Measurements from ENCODE around the gene SLX1A.
"Not testable (repeated sequence)": the region's sequence is repeated elsewhere in the genome, so short reads cannot be mapped to it uniquely, and the experiment has no call there.

SLX1A gene

GRCh38 chr16:30193615-30194014 is at the start of gene SLX1A, which contains the start of gene BOLA2B:
SLX1A (plus strand) TSS chr16:30193875; CDS start chr16:30194085, 210 bp downstream.
BOLA2B (minus strand) TSS chr16:30193666; CDS start chr16:30193595, 71 bp downstream.
- not testable (repeated sequence) for DNase-seq

GRCh38 chr16:30144017-30144416 is 49.7 kb upstream of the SLX1A start:
- no peak for DNase-seq

DNA sequence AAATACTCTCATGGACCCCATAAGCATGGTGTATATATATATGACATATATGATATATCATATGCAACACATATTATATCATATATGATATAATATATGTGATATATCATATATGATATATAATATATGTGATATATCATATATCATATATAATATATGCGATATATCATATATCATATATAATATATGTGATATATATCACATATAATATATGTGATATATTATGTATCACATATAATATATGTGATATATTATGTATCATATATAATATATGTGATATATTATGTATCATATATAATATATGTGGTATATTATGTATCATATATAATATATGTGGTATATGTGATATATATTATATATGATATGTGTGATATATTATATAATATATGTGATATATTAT is 48.8 kb upstream of the SLX1A start:
- no peak for DNase-seq

DNA sequence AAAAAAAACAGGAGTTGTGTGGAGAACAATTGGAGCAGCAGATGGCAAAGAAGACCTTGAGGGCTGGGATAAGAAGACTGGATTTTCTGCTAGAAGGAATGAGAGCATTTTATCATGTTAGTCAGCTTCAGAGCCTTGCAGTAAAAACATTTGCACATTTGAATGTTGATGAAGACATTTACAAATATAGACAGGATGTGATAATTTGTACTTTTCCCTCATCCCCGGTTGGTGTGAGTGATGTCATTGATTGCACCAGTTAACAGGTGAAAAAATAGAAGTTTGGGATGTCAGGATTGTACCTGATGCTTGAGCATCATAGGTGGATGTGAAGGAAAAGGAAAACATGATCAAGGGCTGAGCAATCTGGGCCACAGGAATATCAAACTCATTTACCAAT is 48.0 kb upstream of the SLX1A start:
- no peak for DNase-seq

- no peak for DNase-seq
These were observed 45.7 kb upstream of the SLX1A start for GRCh38 chr16:30147843-30148510.

DNA sequence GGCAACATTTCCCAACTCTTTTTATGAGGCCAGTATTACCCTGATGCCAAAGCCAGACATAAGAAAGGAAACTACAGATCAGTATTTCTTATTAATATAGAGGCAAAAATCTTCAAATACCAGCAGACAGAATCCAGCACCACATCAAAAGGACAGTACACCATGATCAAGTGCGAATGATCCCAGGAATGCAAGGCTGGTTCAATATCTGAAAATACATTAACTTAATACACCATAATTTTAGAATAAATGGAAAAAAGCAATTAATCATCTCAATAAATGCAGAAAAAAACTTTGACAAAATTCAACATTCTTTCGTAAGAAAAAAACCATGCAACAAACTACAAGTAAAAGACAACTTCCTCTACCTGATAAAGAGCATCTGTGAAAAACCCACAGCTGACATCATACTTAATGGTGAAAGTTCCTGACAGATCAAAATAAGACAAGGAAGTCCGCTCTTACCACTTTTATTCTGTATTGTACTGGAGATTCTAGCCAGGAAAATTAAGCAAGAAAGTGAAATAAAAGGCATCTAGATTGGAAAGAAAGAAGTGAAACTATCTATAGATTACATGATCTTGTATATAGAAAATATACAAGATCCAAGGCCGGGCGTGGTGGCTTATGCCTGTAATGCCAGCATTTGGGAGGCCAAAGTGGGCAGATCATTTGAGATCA is 44.3 kb upstream of the SLX1A start:
- no peak for DNase-seq

DNA sequence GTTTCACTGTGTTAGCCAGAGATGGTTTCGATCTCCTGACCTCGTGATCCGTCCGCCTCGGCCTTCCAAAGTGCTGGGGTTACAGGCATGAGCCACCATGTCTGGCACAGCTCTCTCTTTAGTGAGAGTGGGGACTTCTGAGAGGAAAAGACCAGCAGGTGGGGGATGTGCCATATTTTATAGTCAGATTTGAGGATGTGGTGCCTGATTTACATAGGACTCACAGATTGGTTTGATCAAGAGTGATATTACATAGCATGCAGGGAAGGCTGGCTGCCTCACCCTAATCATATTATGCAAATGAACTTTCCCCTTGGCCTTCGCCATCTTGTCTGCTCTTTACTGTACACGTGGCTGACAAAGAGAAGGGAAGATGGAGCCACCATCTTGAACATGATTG is 42.6 kb upstream of the SLX1A start:
- DNase-seq = no peak

DNA sequence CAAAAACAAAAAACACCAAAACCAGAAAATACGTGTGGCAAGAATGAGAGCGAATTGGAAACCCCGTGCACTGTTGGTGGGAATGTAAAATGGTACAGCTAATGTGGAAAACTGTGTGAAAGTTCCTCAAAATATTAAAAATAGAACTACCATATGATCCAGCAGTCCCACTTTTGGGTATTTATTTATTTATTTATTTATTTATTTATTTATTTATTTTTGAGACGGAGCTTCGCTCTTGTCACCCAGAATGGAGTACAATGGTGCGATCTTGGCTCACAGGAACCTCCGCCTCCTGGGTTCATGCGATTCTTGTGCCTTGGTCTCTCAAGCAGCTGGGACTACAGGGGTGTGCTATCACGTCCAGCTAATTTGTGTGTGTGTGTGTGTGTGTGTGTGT is 41.2 kb upstream of the SLX1A start:
- DNase-seq = no peak

DNA sequence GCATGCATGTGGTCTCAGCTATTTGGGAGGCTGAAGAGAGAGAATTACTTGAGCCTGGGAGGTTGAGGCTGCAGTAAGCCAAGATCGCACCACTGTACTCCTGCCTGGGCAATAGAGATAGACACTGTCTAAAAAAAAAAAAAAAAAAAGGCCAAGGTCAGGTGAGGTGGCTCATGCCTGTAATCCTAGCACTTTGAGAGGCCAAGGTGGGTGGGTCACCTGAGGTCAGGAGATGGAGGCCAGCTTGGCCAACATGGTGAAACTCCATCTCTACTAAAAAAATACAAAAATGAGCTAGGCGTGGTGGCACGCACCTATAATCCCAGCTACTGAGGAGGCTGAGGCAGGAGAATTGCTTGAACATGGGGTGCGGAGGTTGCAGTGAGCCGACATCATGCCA is 38.5 kb upstream of the SLX1A start:
- DNase-seq = no peak

DNA sequence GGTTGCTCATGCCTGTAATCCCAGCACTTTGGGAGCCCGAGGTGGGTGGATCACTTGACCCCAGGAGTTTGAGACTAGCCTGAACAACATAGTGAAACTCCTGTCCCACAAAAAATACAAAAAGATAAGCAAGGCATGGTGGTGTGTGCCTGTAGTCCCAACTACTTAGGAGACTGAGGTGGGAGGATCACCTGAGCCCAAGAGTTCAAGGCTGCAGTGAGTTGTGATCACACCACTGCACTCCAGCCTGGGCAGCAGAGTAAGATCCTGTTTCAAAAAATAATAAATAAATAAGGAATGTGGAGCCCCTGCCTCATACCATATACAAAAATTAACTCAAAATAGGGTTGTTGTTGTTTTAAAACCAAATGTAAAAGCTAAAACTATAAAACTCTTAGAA is 36.5 kb upstream of the SLX1A start:
- DNase-seq = no peak

- DNase-seq = no peak
These were observed 30.1 kb upstream of the SLX1A start for GRCh38 chr16:30163538-30163937.

DNA sequence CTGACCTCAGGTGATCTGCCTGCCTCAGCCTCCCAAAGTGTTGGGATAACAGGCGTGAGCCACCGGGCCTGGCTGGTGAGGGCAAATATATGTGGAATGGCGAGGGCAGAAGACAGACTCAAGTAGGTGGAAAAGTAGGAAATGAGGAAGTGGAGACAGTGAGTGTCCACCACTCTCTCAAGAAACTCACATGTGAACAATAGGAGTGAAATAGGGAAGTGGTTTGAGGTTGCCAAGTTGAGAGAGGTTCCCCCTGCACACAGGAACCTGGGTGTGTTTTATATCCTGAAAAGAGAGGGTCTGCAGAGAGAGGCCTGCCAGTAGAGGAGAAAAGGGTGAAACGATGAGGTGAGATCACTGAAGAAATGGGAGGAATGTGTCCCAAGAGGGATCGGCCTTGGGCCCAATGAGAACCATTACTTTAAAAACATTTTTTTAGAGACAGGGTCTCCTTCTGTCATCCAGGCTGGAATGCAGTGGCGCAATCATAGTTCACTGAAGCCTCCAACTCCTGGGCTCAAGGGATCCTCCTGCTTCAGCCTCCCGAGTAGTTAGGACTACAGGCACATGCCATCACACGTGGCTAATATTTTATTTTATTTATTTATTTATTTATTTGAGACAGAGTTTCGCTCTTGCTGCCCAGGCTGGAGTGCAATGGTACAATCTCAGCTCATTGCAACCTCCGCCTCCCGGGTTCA is 27.3 kb upstream of the SLX1A start:
- no peak for DNase-seq

DNA sequence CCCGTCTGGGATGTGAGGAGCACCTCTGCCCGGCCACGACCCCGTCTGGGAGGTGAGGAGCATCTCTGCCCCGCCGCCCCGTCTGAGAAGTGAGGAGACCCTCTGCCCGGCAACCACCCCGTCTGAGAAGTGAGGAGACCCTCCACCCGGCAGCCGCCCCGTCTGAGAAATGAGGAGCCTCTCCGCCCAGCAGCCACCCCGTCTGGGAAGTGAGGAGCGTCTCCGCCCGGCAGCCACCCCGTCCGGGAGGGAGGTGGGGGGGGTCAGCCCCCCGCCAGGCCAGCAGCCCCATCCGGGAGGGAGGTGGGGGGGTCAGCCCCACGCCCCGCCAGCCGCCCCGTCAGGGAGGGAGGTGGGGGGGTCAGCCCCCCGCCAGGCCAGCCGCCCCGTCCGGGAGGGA is 24.9 kb upstream of the SLX1A start:
- DNase-seq = not testable (repeated sequence)

DNA sequence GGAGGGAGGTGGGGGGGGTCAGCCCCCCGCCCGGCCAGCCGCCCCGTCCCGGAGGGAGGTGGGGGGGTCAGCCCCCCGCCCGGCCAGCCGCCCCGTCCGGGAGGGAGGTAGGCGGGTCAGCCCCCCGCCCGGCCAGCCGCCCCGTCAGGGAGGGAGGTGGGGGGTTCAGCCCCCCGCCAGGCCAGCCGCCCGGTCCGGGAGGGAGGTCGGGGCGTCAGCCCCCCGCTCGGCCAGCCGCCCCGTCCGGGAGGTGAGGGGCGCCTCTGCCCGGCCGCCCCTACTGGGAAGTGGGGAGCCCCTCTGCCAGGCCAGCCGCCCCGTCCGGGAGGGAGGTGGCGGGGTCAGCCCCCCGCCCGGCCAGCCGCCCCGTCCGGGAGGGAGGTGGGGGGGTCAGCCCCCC is 24.3 kb upstream of the SLX1A start:
- DNase-seq = not testable (repeated sequence)

GRCh38 chr16:30170145-30170544 is 23.5 kb upstream of the SLX1A start:
- not testable (repeated sequence) for DNase-seq

DNA sequence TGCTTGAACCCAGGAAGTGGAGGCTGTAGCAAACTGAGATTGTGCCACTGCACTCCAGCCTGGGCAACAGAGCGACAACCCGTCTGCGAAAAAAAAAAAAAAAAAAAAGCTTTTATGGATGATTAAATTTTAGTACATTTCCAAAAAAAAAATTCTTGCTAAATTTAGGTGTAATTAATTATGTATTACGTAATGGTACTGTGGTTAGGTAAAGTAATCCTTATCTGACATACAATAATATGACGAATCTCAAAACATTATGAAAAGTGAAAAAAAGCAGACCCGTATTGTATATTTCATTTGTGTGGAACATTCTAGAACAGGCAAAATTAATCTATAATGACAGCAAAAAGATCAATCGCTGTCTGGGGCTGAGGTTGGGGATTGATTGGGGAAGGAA is 20.6 kb upstream of the SLX1A start:
- no peak for DNase-seq

GRCh38 chr16:30176876-30177275 is 16.8 kb upstream of the SLX1A start:
- not testable (repeated sequence) for DNase-seq

GRCh38 chr16:30179195-30179594 is 14.5 kb upstream of the SLX1A start:
- DNase-seq = no peak

DNA sequence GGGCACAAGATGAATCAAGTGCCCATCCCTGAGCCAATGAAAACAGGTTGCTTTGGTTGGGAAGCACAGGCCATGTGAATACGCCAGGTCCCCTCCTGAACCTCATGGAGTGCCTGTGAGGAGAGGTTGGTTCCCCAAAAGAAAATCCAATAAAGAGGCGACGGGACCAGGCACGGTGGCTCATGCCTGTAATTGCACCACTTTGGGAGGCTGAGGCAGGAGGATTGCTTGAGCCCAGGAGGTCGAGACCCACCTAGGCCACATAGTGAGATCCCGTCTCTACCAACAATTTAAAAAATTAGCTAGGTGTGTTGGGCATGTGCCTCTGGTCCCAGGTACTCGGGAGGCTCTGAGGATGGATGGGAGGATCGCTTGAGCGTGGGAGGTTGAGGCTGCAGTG is 13.7 kb upstream of the SLX1A start:
- DNase-seq = no peak

DNA sequence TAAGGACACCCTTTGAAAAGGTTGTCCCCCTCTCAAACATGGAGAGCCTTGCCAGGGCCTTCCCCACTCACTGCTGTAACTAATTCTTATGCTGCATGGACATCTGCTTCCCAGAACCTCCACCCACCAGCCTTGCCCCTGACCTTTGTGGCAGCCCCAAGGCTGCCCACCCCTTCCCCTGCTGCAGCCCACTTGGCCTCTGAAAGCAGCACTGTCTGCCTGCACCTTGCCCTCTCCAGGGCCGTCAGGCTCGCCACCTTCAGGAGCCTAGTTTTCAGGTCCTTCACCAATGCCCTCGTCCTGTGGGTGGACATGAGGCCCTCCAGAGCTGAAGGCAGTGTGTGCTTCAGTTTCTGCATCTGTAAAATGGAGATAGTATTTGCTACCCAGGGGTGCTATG is 12.9 kb upstream of the SLX1A start:
- no peak for DNase-seq

DNA sequence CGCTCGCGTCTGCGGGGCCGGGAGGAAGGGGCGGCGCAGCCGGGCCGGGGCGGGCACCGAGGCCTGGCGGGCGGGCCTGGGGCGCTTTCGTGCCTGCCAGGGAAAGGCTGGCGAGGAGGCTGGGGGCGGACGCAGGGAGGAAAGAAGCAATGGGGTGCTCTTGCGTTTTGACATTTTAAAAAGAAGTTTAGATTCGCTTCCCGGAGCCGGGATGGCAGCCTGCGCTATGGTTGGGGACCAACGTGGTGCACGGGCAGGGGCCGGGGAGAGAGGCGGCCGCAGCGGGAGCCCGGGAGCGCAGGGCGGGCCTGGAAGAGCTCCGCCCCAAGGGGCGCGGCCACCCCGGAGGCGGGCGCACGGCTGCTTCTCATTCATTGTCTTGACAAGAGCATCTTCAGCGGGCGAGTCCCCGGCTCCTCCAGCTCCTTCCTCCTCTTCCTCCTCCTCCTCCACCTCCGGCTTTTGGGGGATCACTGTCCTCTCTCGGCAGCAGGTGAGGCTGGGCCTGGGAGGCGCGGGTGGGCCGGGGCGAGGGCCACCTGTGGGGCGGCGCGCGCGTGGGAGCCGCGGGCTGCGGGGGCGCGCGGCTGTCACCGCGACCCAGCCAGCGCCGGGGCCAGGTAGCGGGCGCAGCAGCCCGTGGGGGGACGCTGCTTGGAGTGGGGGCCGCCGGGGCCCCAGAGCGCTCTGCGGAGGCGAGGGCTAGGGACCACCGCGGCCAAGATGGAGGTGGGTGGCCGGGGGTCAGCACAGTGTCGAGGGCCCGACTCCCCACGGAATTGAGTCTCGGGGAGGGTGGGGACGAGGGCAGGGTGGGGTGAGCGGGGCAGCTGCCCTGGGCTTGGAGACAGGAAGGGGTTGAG is 10.2 kb upstream of the SLX1A start, which contains the start of gene CORO1A:
TSS of gene CORO1A (plus strand) at position 370 of the 863 bp plus-strand sequence. CDS start 1,608 bp downstream, outside the sequence.
- peak; percentile 86 for DNase-seq

GRCh38 chr16:30184096-30184890 is 9.4 kb upstream of the SLX1A start:
- DNase-seq = peak; percentile 93

Measured in NCI-H510A treated with DMSO at 0.1 percent for 48 hours (cell line).